Activated CD8-positive, alpha-beta memory T cell treated with anti-CD3 and anti-CD28 coated beads, Interleukin-2, amount 50 U/mL, for 4 hours (primary cell): Measurements from ENCODE around the gene KCNT1.

ENCODE experiments used
- DNase-seq: peaks from one replicate; pipeline ENCODE4 v3.0.0-alpha.2; 2020

The KCNT1 gene

GRCh38 chr9:135673941-135674340 lies 28.0 kb upstream of the KCNT1 start:
- DNase-seq = no peak

- DNase-seq = no peak
These were observed 27.0 kb upstream of the KCNT1 start for GRCh38 chr9:135674977-135675376.

- DNase-seq = no peak
These were observed 25.1 kb upstream of the KCNT1 start for GRCh38 chr9:135676891-135677290.

- no peak for DNase-seq
These were observed 24.3 kb upstream of the KCNT1 start for GRCh38 chr9:135677641-135678168.

GRCh38 chr9:135678236-135679017 lies 23.6 kb upstream of the KCNT1 start:
- DNase-seq = no peak

GRCh38 chr9:135680056-135680455 lies 21.9 kb upstream of the KCNT1 start:
- no peak for DNase-seq

- no peak for DNase-seq
These were observed 20.8 kb upstream of the KCNT1 start for GRCh38 chr9:135681161-135681560.

GRCh38 chr9:135683401-135684034 lies 18.5 kb upstream of the KCNT1 start:
- no peak for DNase-seq

GRCh38 chr9:135684691-135685090 lies 17.3 kb upstream of the KCNT1 start:
- DNase-seq = no peak

- no peak for DNase-seq
These were observed 14.8 kb upstream of the KCNT1 start for GRCh38 chr9:135687216-135687615.

GRCh38 chr9:135689011-135689410 lies 13.0 kb upstream of the KCNT1 start:
- DNase-seq = no peak

GRCh38 chr9:135690836-135691570 lies 11.0 kb upstream of the KCNT1 start:
- DNase-seq = no peak

GRCh38 chr9:135692410-135692809 lies 9.6 kb upstream of the KCNT1 start:
- no peak for DNase-seq

- no peak for DNase-seq
These were observed 8.7 kb upstream of the KCNT1 start for GRCh38 chr9:135693265-135693664.

GRCh38 chr9:135693771-135694170 lies 8.2 kb upstream of the KCNT1 start:
- no peak for DNase-seq

GRCh38 chr9:135694414-135694813 lies 7.6 kb upstream of the KCNT1 start:
- no peak for DNase-seq

GRCh38 chr9:135695036-135695435 lies 6.9 kb upstream of the KCNT1 start:
- DNase-seq = no peak

GRCh38 chr9:135695642-135696041 lies 6.3 kb upstream of the KCNT1 start:
- no peak for DNase-seq

- no peak for DNase-seq
These were observed 5.5 kb upstream of the KCNT1 start for GRCh38 chr9:135696446-135696845.

GRCh38 chr9:135697226-135697625 lies 4.8 kb upstream of the KCNT1 start:
- DNase-seq = no peak

GRCh38 chr9:135698236-135698635 lies 3.7 kb upstream of the KCNT1 start:
- DNase-seq = no peak

- DNase-seq = no peak
These were observed 3.2 kb upstream of the KCNT1 start for GRCh38 chr9:135698767-135699166.

GRCh38 chr9:135699440-135699839 lies 2.5 kb upstream of the KCNT1 start, which contains the start of gene SOHLH1:
Gene SOHLH1, minus strand, starts transcription at chr9:135699481. Its CDS starts 14 bp downstream, at chr9:135699467.
- DNase-seq = no peak

- no peak for DNase-seq
These were observed 1.5 kb upstream of the KCNT1 start for GRCh38 chr9:135700525-135700924.
